Hepatocyte (in vitro differentiated cells): Measurements from ENCODE around the gene P4HA1. TPM values are rescaled to one million over a fixed set of nuclear protein-coding genes. Genes with fewer than 3 reads are reported as not detected.

ENCODE experiments used
- DNase-seq: peaks from one replicate; pipeline ENCODE4 v3.0.0-alpha.2; 2016; ENCODE audit warnings: low spot score
- H2AFZ ChIP-seq: fragments of 200-600 bp; sonication (generic); 2 replicates; pipeline ENCODE4 v1.6.0; 2016; ENCODE audit warnings: antibody characterized with exemption, mild to moderate bottlenecking
- H3K27ac ChIP-seq: fragments of 200-600 bp; sonication (generic); 2 replicates; pipeline ENCODE4 v1.5.1; 2016; ENCODE audit warnings: mild to moderate bottlenecking
- H3K27me3 ChIP-seq: fragments of 200-600 bp; sonication (generic); 2 replicates; pipeline ENCODE4 v1.6.1; 2016
- H3K36me3 ChIP-seq: fragments of 200-600 bp; sonication (generic); replicated peaks from 2 replicates; pipeline ENCODE4 v1.5.1; 2016; ENCODE audit warnings: low read depth; ENCODE audit not compliant: insufficient read depth
- H3K4me1 ChIP-seq: fragments of 200-600 bp; sonication (generic); 2 replicates; pipeline ENCODE4 v1.5.1; 2016; ENCODE audit warnings: mild to moderate bottlenecking, moderate library complexity; ENCODE audit not compliant: insufficient read depth
- H3K4me2 ChIP-seq: fragments of 200-600 bp; sonication (generic); 2 replicates; pipeline ENCODE4 v1.6.0; 2016
- H3K4me3 ChIP-seq: fragments of 200-600 bp; sonication (generic); 2 replicates; pipeline ENCODE4 v1.5.1; 2016; ENCODE audit warnings: mild to moderate bottlenecking
- H3K79me2 ChIP-seq: fragments of 200-600 bp; sonication (generic); 2 replicates; pipeline ENCODE4 v1.6.0; 2017; ENCODE audit warnings: mild to moderate bottlenecking
- H3K9me2 ChIP-seq: fragments of 200-600 bp; sonication (generic); replicated peaks from 2 replicates; pipeline ENCODE4 v1.6.0; 2017; ENCODE audit warnings: mild to moderate bottlenecking; ENCODE audit not compliant: insufficient read depth
- H3K9me3 ChIP-seq: fragments of 200-600 bp; sonication (generic); 2 replicates; pipeline ENCODE4 v1.5.1; 2016; ENCODE audit warnings: low read depth, mild to moderate bottlenecking
- H4K20me1 ChIP-seq: fragments of 200-600 bp; sonication (generic); 2 replicates; pipeline ENCODE4 v1.6.0; 2016; ENCODE audit warnings: mild to moderate bottlenecking; ENCODE audit not compliant: insufficient read depth, poor library complexity, severe bottlenecking
- CTCF ChIP-seq: fragments of 200-600 bp; sonication (generic); IDR thresholded peaks from 2 replicates; pipeline ENCODE4 v1.5.1; 2016; ENCODE audit warnings: antibody characterized with exemption, mild to moderate bottlenecking; ENCODE audit not compliant: poor library complexity
- EZH2 ChIP-seq: fragments of 200-600 bp; sonication (generic); IDR thresholded peaks from 2 replicates; pipeline ENCODE4 v1.6.1; 2016; ENCODE audit warnings: antibody characterized with exemption, mild to moderate bottlenecking, borderline replicate concordance
- EZH2phosphoT487 ChIP-seq: fragments of 200-600 bp; sonication (generic); IDR thresholded peaks from one replicate; pipeline ENCODE4 v1.6.1; 2018; ENCODE audit warnings: antibody characterized with exemption, mild to moderate bottlenecking, low read depth, moderate library complexity; ENCODE audit not compliant: unreplicated experiment, severe bottlenecking
- whole genome bisulfite sequencing: methylation state at CpG from one replicate; pipeline ENCODE4 v1.1.6; 2016; ENCODE audit warnings: low lambda C conversion rate; ENCODE audit errors: missing lambda C conversion rate; 5-methylcytosine and 5-hydroxymethylcytosine counted together
- polyA plus RNA-seq: library from polyadenylated mRNA; unstranded; fragments of >200 nt; fragmentation: Nextera tagmentation; extraction: Ambion mirVana; gene quantifications from 2 replicates; pipeline ENCODE4 v1.2.1, GENCODE V29; 2016
- total RNA-seq: library from RNA; depleted of rRNA; stranded (reverse); fragments of >200 nt; gene quantifications from 2 replicates; pipeline ENCODE4 v1.2.3, GENCODE V29; 2014

Gene P4HA1
- total and polyA plus RNA-seq, 2 experiments from 2014 or later = 140 to 145 TPM

GRCh38 chr10:73060173-73060572 is 36.5 kb downstream of the P4HA1 start:
- no peak overlapping the region for H3K4me2 ChIP-seq
- no peaks in the 10 kb centered on the region for H3K27me3 ChIP-seq
- no peak for TF ChIP-seq EZH2phosphoT487
- no peak for TF ChIP-seq EZH2
- no peak for TF ChIP-seq CTCF
- no peaks in the 10 kb centered on the region for H3K9me2 ChIP-seq
- no peaks in the 10 kb centered on the region for H3K4me1 ChIP-seq
- 95% methylated on average over 1 of the region's 1 CpG for WGBS
- H4K20me1 ChIP-seq = no peaks in the 10 kb centered on the region
- H3K9me3 ChIP-seq = no peaks in the 10 kb centered on the region
- H3K79me2 ChIP-seq = no peaks in the 10 kb centered on the region
- no peaks in the 10 kb centered on the region for H3K36me3 ChIP-seq
- H2AFZ ChIP-seq = no peak overlapping the region
- DNase-seq = no peak
- H3K4me3 ChIP-seq = no peak overlapping the region
- H3K27ac ChIP-seq = no peak overlapping the region

- Histone ChIP-seq H3K27ac (no peak overlapping the region), H2AFZ (no peak overlapping the region), H3K4me3 (no peak overlapping the region), H3K27me3 (no peaks in the 10 kb centered on the region), H3K4me1 (no peaks in the 10 kb centered on the region), H3K9me3 (no peaks in the 10 kb centered on the region), H3K4me2 (no peak overlapping the region), H3K9me2 (no peaks in the 10 kb centered on the region), H4K20me1 (no peaks in the 10 kb centered on the region), H3K36me3 (no peaks in the 10 kb centered on the region), H3K79me2 (no peaks in the 10 kb centered on the region)
- WGBS = 98% methylated on average over 6 of the region's 6 CpGs
- DNase-seq = no peak
- TF ChIP-seq EZH2 (no peak), CTCF (no peak), EZH2phosphoT487 (no peak)
These were observed 38.5 kb downstream of the P4HA1 start for GRCh38 chr10:73058057-73058591.

GRCh38 chr10:73054286-73054685 is 42.4 kb downstream of the P4HA1 start:
- no peaks in the 10 kb centered on the region for H3K36me3 ChIP-seq
- WGBS = 93% methylated on average over 2 of the region's 2 CpGs
- no peaks in the 10 kb centered on the region for H3K9me2 ChIP-seq
- no peak overlapping the region for H3K4me3 ChIP-seq
- no peaks in the 10 kb centered on the region for H3K27me3 ChIP-seq
- no peak overlapping the region for H2AFZ ChIP-seq
- TF ChIP-seq CTCF (no peak), EZH2phosphoT487 (no peak), EZH2 (no peak)
- H3K9me3 ChIP-seq = no peaks in the 10 kb centered on the region
- H3K79me2 ChIP-seq = no peaks in the 10 kb centered on the region
- DNase-seq = no peak
- no peaks in the 10 kb centered on the region for H3K4me1 ChIP-seq
- H3K4me2 ChIP-seq = no peak overlapping the region
- H4K20me1 ChIP-seq = no peaks in the 10 kb centered on the region
- H3K27ac ChIP-seq = no peak overlapping the region
